IPS DF 4.7 (cell line): ENCODE data around the gene MPV17.
"Not testable (repeated sequence)": the region's sequence is repeated elsewhere in the genome, so short reads cannot be mapped to it uniquely, and the experiment has no call there.

Experiments used
- DNase-seq: peaks from one replicate; pipeline ENCODE4 v3.0.0-alpha.2; 2013; ENCODE audit warnings: low spot score; ENCODE audit errors: extremely low read depth

MPV17 gene

GRCh38 chr2:27268296-27268695 lies 54.6 kb downstream of the MPV17 start:
- DNase-seq: not testable (repeated sequence)

DNA sequence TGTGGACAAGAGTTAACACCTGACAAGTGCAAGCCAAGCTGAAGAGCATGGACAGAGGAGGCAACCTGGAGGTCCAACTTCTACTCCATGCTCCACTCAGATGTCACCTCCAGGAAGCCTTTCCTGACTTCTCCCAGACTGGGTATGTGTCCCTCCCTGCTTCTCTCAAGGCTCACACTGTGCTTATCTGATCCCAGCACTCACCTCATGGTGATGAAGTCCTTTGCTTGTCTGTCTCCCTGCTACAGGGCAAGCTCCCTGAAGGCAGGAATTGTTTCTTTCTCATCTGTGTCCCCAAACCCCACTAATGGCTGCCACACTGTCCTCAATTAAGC lies 57.4 kb downstream of the MPV17 start:
- no peak for DNase-seq

GRCh38 chr2:27264753-27265535 lies 58.0 kb downstream of the MPV17 start:
- no peak for DNase-seq

- DNase-seq: no peak
Measured at GRCh38 chr2:27264253-27264752, 58.6 kb downstream of the MPV17 start.

DNA sequence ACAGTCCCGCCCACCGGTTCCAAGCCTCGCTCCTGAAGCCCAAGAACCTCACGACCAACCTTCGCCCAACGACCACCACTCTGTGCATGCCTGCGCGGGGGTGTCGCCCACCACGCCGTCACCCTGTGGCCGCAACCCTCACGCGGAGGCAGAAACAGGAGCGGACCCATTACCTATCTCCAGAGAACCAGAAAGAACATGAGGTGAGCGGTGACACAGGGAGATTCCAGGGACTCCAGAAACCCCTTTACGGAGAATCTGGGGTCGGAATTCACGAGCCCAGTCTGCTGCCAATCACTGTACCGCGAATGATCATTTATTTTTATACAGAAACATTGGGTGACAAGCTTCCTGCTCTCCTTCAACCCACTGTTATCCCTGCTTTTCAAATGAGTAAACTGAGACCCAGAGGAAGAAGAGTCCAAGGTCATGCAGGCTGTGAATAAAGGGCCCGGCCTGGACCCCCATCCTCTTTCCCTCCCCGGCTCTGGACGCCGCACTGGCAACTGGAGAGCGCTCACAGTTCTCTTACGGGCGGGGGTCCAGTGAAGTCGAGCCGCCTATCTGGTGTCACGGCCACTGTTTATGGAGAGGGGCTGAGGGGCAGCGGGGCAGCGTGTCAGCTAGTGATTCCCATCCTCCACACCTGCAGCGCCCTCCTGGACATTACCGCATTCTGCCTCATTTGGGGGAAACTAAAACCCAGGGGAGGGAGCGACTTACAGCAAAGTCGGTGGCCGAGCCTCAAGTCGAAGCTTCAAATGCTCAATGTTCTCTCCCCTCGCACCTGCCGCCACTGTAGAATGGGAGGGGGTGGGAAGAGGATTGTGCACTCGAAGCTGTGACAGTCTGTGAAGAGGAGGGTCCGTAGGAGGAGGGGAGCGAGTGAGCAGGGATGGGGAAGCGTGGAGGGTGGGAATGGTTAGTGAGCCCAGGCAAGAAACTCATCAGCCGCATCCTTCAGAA lies 59.3 kb downstream of the MPV17 start:
- DNase-seq: no peak

DNA sequence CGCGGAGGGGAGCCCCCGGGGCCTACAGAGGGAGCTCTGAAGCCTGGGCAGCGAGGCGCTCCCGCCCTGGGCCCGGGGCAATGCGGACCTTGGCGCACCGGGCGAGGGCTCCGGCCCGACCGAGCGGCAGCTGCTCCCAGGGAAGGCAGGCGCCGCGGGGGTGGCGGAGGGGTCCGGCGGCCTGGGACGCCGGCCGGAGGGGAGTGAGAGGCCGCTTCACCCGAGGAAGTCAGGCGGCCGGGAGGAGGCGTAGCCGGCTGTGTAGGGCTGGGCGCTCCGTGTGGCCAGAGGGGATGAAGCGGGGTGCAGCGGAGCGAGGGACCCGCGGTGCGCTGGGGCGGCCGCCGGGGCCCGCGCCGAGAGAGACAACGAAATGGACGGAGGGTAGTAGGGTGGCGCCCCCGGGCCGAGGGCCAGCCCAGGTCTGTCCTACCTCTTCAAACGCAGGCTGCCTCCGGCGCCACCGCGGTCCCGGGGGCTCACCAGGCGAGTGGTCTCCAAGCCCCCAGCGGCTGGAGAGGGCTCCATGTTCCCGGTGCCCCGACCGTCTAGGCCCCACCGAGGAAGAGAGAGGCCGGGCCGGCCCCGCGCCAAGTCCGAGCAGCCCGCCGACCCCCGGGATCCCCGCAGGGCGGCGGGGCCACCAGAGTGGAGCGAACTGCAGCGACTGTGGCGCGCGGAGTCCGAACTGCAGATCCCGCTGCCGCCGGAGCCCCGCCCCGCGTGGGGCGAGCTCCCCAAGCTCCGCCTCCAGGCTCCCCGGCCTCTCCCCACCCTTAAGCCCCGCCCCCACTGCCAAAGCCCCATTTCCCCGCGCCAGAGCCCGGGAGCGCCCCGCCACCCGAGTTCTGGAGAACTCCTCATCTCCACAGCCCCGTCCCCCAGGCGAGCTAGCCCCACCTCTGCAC lies 60.3 kb downstream of the MPV17 start, which contains the start of gene SLC30A3:
Gene SLC30A3 (minus strand): TSS at position 669 of the 908 bp plus-strand sequence. CDS start 141 bp downstream, at position 528.
- DNase-seq: no peak

DNA sequence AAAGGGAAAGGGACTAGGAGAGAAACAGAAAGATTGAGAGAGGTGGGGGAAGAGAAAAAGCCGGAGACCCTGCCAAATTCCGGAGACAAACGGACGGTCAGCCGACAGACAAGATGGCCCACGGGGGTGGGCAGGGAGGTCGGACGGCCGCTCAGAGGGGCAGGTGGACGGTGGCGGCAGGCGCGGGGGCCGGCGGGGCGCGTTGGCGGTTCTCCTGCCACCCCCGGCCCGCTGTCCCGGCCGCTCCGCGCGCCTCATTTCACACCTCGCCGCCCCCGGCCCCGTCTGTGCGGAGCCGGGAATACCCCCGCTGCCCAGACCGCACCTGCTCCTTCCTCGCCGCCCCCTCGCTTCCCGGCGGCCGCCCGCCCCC lies 61.0 kb downstream of the MPV17 start:
- no peak for DNase-seq

- DNase-seq: no peak
Measured at GRCh38 chr2:27261241-27261925, 61.5 kb downstream of the MPV17 start.
